ENCODE measurements around the gene LSM14A. TPM values are rescaled to one million over a fixed set of nuclear protein-coding genes. Genes with fewer than 3 reads are reported as not detected.
"Not testable (repeated sequence)": the region's sequence is repeated elsewhere in the genome, so short reads cannot be mapped to it uniquely, and the experiment has no call there.

LSM14A gene
- polyA plus RNA-seq, 1 experiment = 97.0 TPM

- DNase-seq (ENCODE audit: low read depth, low spot score) = no peak
- CTCF ChIA-PET = interaction anchor here (1.0 to 1.9 kb wide), 2 partner anchors 12 to 153 kb away, joined by 3 to 6 read pairs; no protein-coding TSS in a partner anchor
- no peak for TF ChIP-seq CTCF (IDR thresholded peaks at IDR 0.05; ENCODE audit: low read depth, low read length)
Observed at GRCh38 chr19:34193876-34194275, 21.6 kb downstream of the LSM14A start.

GRCh38 chr19:34201133-34201532, 28.8 kb downstream of the LSM14A start:
- TF ChIP-seq CTCF (IDR thresholded peaks at IDR 0.05; ENCODE audit: low read depth, low read length) = no peak
- Histone ChIP-seq H3K27me3 (ENCODE audit: control insufficient read depth, insufficient read depth, low read length) (no peaks in the 10 kb centered on the region), H3K27ac (ENCODE audit: low read depth, low read length) (no peak overlapping the region), H3K9me3 (ENCODE audit: control insufficient read depth, insufficient read depth, low read length) (no peaks in the 10 kb centered on the region), H3K4me3 (ENCODE audit: low read depth, low read length) (no peak overlapping the region)
- no peak for DNase-seq (ENCODE audit: low read depth, low spot score)
- ChIA-PET CTCF (interaction anchor here (1.0 to 2.4 kb wide), 2 partner anchors 20 to 145 kb away, joined by 4 to 12 read pairs; no protein-coding TSS in a partner anchor), POLR2A (no interaction called here)

More at GRCh38 chr19:34193876-34194275, 21.6 kb downstream of the LSM14A start:
- Histone ChIP-seq H3K27ac (ENCODE audit: low read depth, low read length) (no peak overlapping the region), H3K27me3 (ENCODE audit: control insufficient read depth, insufficient read depth, low read length) (no peaks in the 10 kb centered on the region), H3K4me3 (ENCODE audit: low read depth, low read length) (no peak overlapping the region), H3K9me3 (ENCODE audit: control insufficient read depth, insufficient read depth, low read length) (no peaks in the 10 kb centered on the region)
- POLR2A ChIA-PET = interaction anchor here (0.6 kb wide), 1 partner anchor 8 kb away, joined by 6 read pairs; no protein-coding TSS in a partner anchor

GRCh38 chr19:34205324-34205723, 33.0 kb downstream of the LSM14A start:
- not testable (repeated sequence) for H3K27ac ChIP-seq (ENCODE audit: low read depth, low read length); H3K4me3 ChIP-seq (ENCODE audit: low read depth, low read length); H3K9me3 ChIP-seq (ENCODE audit: control insufficient read depth, insufficient read depth, low read length); DNase-seq (ENCODE audit: low read depth, low spot score); H3K27me3 ChIP-seq (ENCODE audit: control insufficient read depth, insufficient read depth, low read length)
- POLR2A ChIA-PET = interaction anchor here (0.6 kb wide), 2 partner anchors 11 to 16 kb away, joined by 3 read pairs; no protein-coding TSS in a partner anchor
- CTCF ChIA-PET = interaction anchor here (1.2 kb wide), 1 partner anchor 18 kb away, joined by 3 read pairs; no protein-coding TSS in a partner anchor

- Histone ChIP-seq H3K4me3 (ENCODE audit: low read depth, low read length) (no peak overlapping the region), H3K9me3 (ENCODE audit: control insufficient read depth, insufficient read depth, low read length) (no peaks in the 10 kb centered on the region; the same call in 1 of the 2 replicates), H3K27me3 (ENCODE audit: control insufficient read depth, insufficient read depth, low read length) (no peaks in the 10 kb centered on the region), H3K27ac (ENCODE audit: low read depth, low read length) (no peak overlapping the region)
- CTCF ChIA-PET = interaction anchor here (1.4 to 2.0 kb wide), 2 partner anchors 138 to 1024 kb away, joined by 5 to 6 read pairs; no protein-coding TSS in a partner anchor
- DNase-seq (ENCODE audit: low read depth, low spot score) = no peak
- no peak for TF ChIP-seq CTCF (IDR thresholded peaks at IDR 0.05; ENCODE audit: low read depth, low read length)
- POLR2A ChIA-PET = no interaction called here
Observed at GRCh38 chr19:34208291-34208884, 36.1 kb downstream of the LSM14A start.

GRCh38 chr19:34209726-34210125, 37.4 kb downstream of the LSM14A start:
- POLR2A ChIA-PET = no interaction called here
- Histone ChIP-seq H3K9me3 (ENCODE audit: control insufficient read depth, insufficient read depth, low read length) (no peaks in the 10 kb centered on the region; the same call in 1 of the 2 replicates), H3K27ac (ENCODE audit: low read depth, low read length) (no peak overlapping the region), H3K27me3 (ENCODE audit: control insufficient read depth, insufficient read depth, low read length) (no peaks in the 10 kb centered on the region), H3K4me3 (ENCODE audit: low read depth, low read length) (no peak overlapping the region)
- no peak for TF ChIP-seq CTCF (IDR thresholded peaks at IDR 0.05; ENCODE audit: low read depth, low read length)
- CTCF ChIA-PET = interaction anchor here (0.8 to 2.0 kb wide), 6 partner anchors 10 to 1025 kb away, joined by 3 to 6 read pairs (median 4); no protein-coding TSS in a partner anchor
- DNase-seq (ENCODE audit: low read depth, low spot score) = no peak

Measured in AG04450 (cell line).